H9 (cell line): ENCODE results near the gene TMEM52B. TPM values are rescaled to one million over a fixed set of nuclear protein-coding genes. Genes with fewer than 3 reads are reported as not detected.

Experiments
- DNase-seq: peaks from one replicate; pipeline ENCODE4 v3.0.0-alpha.2; 2017
- H2AFZ ChIP-seq: one replicate; pipeline ENCODE4 v1.6.1; 2013; ENCODE audit warnings: mild to moderate bottlenecking, low read length, control low read depth, moderate library complexity
- H2AK5ac ChIP-seq: 2 replicates; pipeline ENCODE4 v1.6.1; 2013; ENCODE audit warnings: low read length, control low read depth, mixed read lengths; ENCODE audit not compliant: insufficient read length
- H2BK120ac ChIP-seq: one replicate; pipeline ENCODE4 v1.6.1; 2013; ENCODE audit warnings: low read depth, mild to moderate bottlenecking, low read length, control low read depth, inconsistent platforms; ENCODE audit not compliant: poor library complexity, severe bottlenecking
- H2BK12ac ChIP-seq: 2 replicates; pipeline ENCODE4 v1.6.1; 2013; ENCODE audit warnings: low read length, control low read depth, mixed read lengths, low read depth; ENCODE audit not compliant: insufficient read length
- H2BK15ac ChIP-seq: 2 replicates; pipeline ENCODE4 v1.6.1; 2013; ENCODE audit warnings: low read depth, low read length, control low read depth
- H2BK20ac ChIP-seq: one replicate; pipeline ENCODE4 v1.6.1; 2013; ENCODE audit warnings: low read depth, mild to moderate bottlenecking, low read length, control low read depth, inconsistent platforms; ENCODE audit not compliant: poor library complexity, severe bottlenecking
- H2BK5ac ChIP-seq: 2 replicates; pipeline ENCODE4 v1.6.1; 2013; ENCODE audit warnings: low read length, control low read depth, mixed read lengths; ENCODE audit not compliant: insufficient read length
- H3K14ac ChIP-seq: 2 replicates; pipeline ENCODE4 v1.6.1; 2013; ENCODE audit warnings: low read length, control low read depth; ENCODE audit not compliant: insufficient read depth
- H3K18ac ChIP-seq: 2 replicates; pipeline ENCODE4 v1.6.1; 2013; ENCODE audit warnings: low read depth, mild to moderate bottlenecking, mixed read lengths, low read length, control low read depth; ENCODE audit not compliant: insufficient read length
- H3K23ac ChIP-seq: 2 replicates; pipeline ENCODE4 v1.6.1; 2013; ENCODE audit warnings: low read length, control low read depth, mixed read lengths, low read depth; ENCODE audit not compliant: insufficient read length
- H3K23me2 ChIP-seq: 2 replicates; pipeline ENCODE4 v1.6.1; 2013; ENCODE audit warnings: low read depth, mild to moderate bottlenecking, mixed read lengths, low read length, control low read depth; ENCODE audit not compliant: insufficient read length, poor library complexity, severe bottlenecking
- H3K27ac ChIP-seq: 2 replicates; pipeline ENCODE4 v1.5.1; 2013; ENCODE audit warnings: low read length, control low read depth, mixed read lengths, low read depth; ENCODE audit not compliant: insufficient read length
- H3K27me3 ChIP-seq: 2 replicates; pipeline ENCODE4 v1.6.1; 2013; ENCODE audit warnings: low read length, control low read depth, inconsistent platforms; ENCODE audit not compliant: insufficient read depth
- H3K4ac ChIP-seq: 2 replicates; pipeline ENCODE4 v1.6.1; 2013; ENCODE audit warnings: low read depth, mild to moderate bottlenecking, control low read depth, inconsistent platforms, low read length, moderate library complexity
- H3K4me1 ChIP-seq: 2 replicates; pipeline ENCODE4 v1.6.1; 2013; ENCODE audit warnings: low read length, control low read depth, inconsistent platforms; ENCODE audit not compliant: insufficient read depth
- H3K4me2 ChIP-seq: 2 replicates; pipeline ENCODE4 v1.6.1; 2013; ENCODE audit warnings: low read length, control low read depth, mixed read lengths; ENCODE audit not compliant: insufficient read length, insufficient read depth
- H3K56ac ChIP-seq: 2 replicates; pipeline ENCODE4 v1.6.1; 2013; ENCODE audit warnings: low read depth, mild to moderate bottlenecking, mixed read lengths, low read length, control low read depth; ENCODE audit not compliant: insufficient read length
- H3K79me1 ChIP-seq: 2 replicates; pipeline ENCODE4 v1.6.1; 2013; ENCODE audit warnings: low read depth, mild to moderate bottlenecking, moderate library complexity, low read length, control low read depth, inconsistent platforms; ENCODE audit not compliant: insufficient read depth, poor library complexity, severe bottlenecking
- H3K79me2 ChIP-seq: 2 replicates; pipeline ENCODE4 v1.6.1; 2013; ENCODE audit warnings: low read length, control low read depth, inconsistent platforms; ENCODE audit not compliant: insufficient read depth
- H3K9ac ChIP-seq: 2 replicates; pipeline ENCODE4 v1.6.1; 2013; ENCODE audit warnings: low read length, control low read depth, mixed read lengths; ENCODE audit not compliant: insufficient read length; ENCODE audit errors: extremely low read depth
- H3K9me3 ChIP-seq: one replicate; pipeline ENCODE4 v1.6.1; 2013; ENCODE audit warnings: low read depth, low read length, inconsistent platforms; ENCODE audit not compliant: control insufficient read depth
- H3T11ph ChIP-seq: one replicate; pipeline ENCODE4 v1.6.1; 2013; ENCODE audit warnings: mild to moderate bottlenecking, low read length, control low read depth, inconsistent platforms
- H4K20me1 ChIP-seq: one replicate; pipeline ENCODE4 v1.6.1; 2013; ENCODE audit not compliant: control insufficient read depth, insufficient read length, insufficient read depth
- H4K5ac ChIP-seq: 2 replicates; pipeline ENCODE4 v1.6.1; 2013; ENCODE audit warnings: low read depth, mild to moderate bottlenecking, mixed read lengths, low read length, control low read depth; ENCODE audit not compliant: insufficient read length
- H4K8ac ChIP-seq: replicated peaks from 2 replicates; pipeline ENCODE4 v1.6.1; 2013; ENCODE audit warnings: low read length, control low read depth, mixed read lengths, low read depth; ENCODE audit not compliant: insufficient read length
- H4K91ac ChIP-seq: 2 replicates; pipeline ENCODE4 v1.6.1; 2013; ENCODE audit warnings: low read depth, mild to moderate bottlenecking, moderate library complexity, mixed read lengths, low read length, control low read depth; ENCODE audit not compliant: insufficient read length
- H3K27ac Mint-ChIP-seq, 3 experiments: 2 replicates in 2 of 3; 3 replicates in 1 of 3; pipeline ENCODE4 v1.8.0; 2020 to 2021; ENCODE audit warnings: mixed read lengths in 3 of 3, mild to moderate bottlenecking in 1 of 3, moderate library complexity in 1 of 3
- H3K27me3 Mint-ChIP-seq: 2 replicates; pipeline ENCODE4 v1.8.0; 2021; ENCODE audit warnings: low read depth, mild to moderate bottlenecking, moderate library complexity, mixed read lengths
- H3K36me3 Mint-ChIP-seq, 3 experiments: 2 replicates in 2 of 3; 3 replicates in 1 of 3; pipeline ENCODE4 v1.8.0; 2020 to 2021; ENCODE audit warnings: low read depth in 3 of 3, mixed read lengths in 3 of 3; ENCODE audit not compliant: insufficient read depth in 1 of 3
- H3K4me1 Mint-ChIP-seq, 2 experiments: 2 replicates each; pipeline ENCODE4 v1.8.0; 2020; ENCODE audit warnings: mixed read lengths in 2 of 2
- H3K4me3 Mint-ChIP-seq, 2 experiments: 2 replicates in 1 of 2; 3 replicates in 1 of 2; pipeline ENCODE4 v1.8.0; 2020 to 2021; ENCODE audit warnings: mild to moderate bottlenecking in 2 of 2, mixed read lengths in 2 of 2, moderate library complexity in 1 of 2
- H3K9me3 Mint-ChIP-seq, 2 experiments: 2 replicates in 1 of 2; 3 replicates in 1 of 2; pipeline ENCODE4 v1.8.0; 2020; ENCODE audit warnings: mild to moderate bottlenecking in 2 of 2, mixed read lengths in 2 of 2, moderate library complexity in 1 of 2
- WGBS: extraction: QIAGEN DNeasy Blood & Tissue Kit; methylation state at CpG from one replicate; pipeline ENCODE4 v1.1.7; 2013; ENCODE audit warnings: missing lambda C conversion rate, low lambda C conversion rate, mixed read lengths; ENCODE audit not compliant: insufficient read length; ENCODE audit errors: extremely low coverage; 5-methylcytosine and 5-hydroxymethylcytosine counted together
- total RNA-seq: library from RNA; stranded (reverse); gene quantifications from 2 replicates; pipeline ENCODE4 v1.2.1, GENCODE V29; 2021
- TF ChIP-seq, protein P1 (sequence below): fragments of 200-600 bp; sonication (generic); conservative IDR thresholded peaks from 3 replicates; pipeline ENCODE4 v1.8.0; 2021; ENCODE audit warnings: antibody characterized with exemption, mild to moderate bottlenecking

TMEM52B gene
- total RNA-seq, 1 experiment from 2014 or later, result not detected

DNA sequence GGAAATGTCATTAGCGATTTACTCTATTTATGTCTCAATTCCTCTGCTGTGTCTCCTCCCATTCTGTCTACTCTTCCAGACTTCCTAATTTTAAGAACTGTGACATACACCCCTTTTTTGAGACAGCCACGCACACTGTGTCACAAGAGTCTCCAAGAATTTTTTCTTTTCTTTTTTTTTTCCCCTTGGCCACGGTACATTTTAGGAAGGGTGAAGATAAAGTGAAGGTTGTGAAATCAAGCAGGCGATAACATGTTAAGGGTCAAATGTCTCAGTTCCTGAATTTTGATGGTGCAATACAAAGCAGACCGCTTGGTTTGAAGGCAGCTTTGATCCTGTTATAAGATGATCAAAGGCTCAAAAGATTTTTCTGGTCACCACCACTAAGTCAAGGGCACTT is 11.2 kb upstream of the TMEM52B start:
- H4K8ac ChIP-seq, result no peak overlapping the region
- Mint-ChIP-seq H3K36me3 (no peaks in the 10 kb centered on the region; a peak in 1 of 7 replicates), H3K4me1 (no peaks in the 10 kb centered on the region), H3K9me3 (no peaks in the 10 kb centered on the region), H3K27ac (no peak overlapping the region), H3K27me3 (no peaks in the 10 kb centered on the region), H3K4me3 (no peak overlapping the region)
- no peaks in the 10 kb centered on the region for H3K79me1 ChIP-seq
- H3K27me3 ChIP-seq, result no peaks in the 10 kb centered on the region
- H3K56ac ChIP-seq, result no peak overlapping the region
- no peak overlapping the region for H3K14ac ChIP-seq
- no peak for DNase-seq
- no peaks in the 10 kb centered on the region for H3K9me3 ChIP-seq
- no peaks in the 10 kb centered on the region for H3K23me2 ChIP-seq
- no peak overlapping the region for H4K5ac ChIP-seq
- H2AFZ ChIP-seq, result no peak overlapping the region
- TF ChIP-seq, protein P1, sequence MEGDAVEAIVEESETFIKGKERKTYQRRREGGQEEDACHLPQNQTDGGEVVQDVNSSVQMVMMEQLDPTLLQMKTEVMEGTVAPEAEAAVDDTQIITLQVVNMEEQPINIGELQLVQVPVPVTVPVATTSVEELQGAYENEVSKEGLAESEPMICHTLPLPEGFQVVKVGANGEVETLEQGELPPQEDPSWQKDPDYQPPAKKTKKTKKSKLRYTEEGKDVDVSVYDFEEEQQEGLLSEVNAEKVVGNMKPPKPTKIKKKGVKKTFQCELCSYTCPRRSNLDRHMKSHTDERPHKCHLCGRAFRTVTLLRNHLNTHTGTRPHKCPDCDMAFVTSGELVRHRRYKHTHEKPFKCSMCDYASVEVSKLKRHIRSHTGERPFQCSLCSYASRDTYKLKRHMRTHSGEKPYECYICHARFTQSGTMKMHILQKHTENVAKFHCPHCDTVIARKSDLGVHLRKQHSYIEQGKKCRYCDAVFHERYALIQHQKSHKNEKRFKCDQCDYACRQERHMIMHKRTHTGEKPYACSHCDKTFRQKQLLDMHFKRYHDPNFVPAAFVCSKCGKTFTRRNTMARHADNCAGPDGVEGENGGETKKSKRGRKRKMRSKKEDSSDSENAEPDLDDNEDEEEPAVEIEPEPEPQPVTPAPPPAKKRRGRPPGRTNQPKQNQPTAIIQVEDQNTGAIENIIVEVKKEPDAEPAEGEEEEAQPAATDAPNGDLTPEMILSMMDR, result no peak
- no peak overlapping the region for H3K18ac ChIP-seq
- H2BK15ac ChIP-seq, result no peak overlapping the region
- no peak overlapping the region for H3T11ph ChIP-seq
- H2AK5ac ChIP-seq, result no peak overlapping the region
- no peak overlapping the region for H3K4me2 ChIP-seq
- H3K4me1 ChIP-seq, result no peaks in the 10 kb centered on the region
- H3K23ac ChIP-seq, result no peak overlapping the region
- no peak overlapping the region for H4K91ac ChIP-seq
- no peak overlapping the region for H2BK5ac ChIP-seq
- no peak overlapping the region for H2BK120ac ChIP-seq
- no peak overlapping the region for H2BK12ac ChIP-seq
- H2BK20ac ChIP-seq, result no peak overlapping the region
- H3K79me2 ChIP-seq, result no peaks in the 10 kb centered on the region
- H3K27ac ChIP-seq, result no peak overlapping the region
- no CpG with 5 or more reads among the region's 5 CpGs for WGBS
- H3K9ac ChIP-seq, result no peak overlapping the region
- no peaks in the 10 kb centered on the region for H4K20me1 ChIP-seq
- no peak overlapping the region for H3K4ac ChIP-seq
